ENCODE data around the gene SYPL1.
"Not testable (repeated sequence)": the region's sequence is repeated elsewhere in the genome, so short reads cannot be mapped to it uniquely, and the experiment has no call there.

SYPL1 gene

GRCh38 chr7:106112118-106112971, at the start of gene SYPL1:
SYPL1 (minus strand) TSS chr7:106112312; CDS start chr7:106112208, 104 bp downstream.
- DNase-seq (ENCODE audit: extremely low read depth in 1 of 2, low read depth in 1 of 2), result peak; percentile 87 to 89

- DNase-seq (ENCODE audit: extremely low read depth in 1 of 2, low read depth in 1 of 2), result no peak
Measured at GRCh38 chr7:106155027-106155426, 42.9 kb upstream of the SYPL1 start.

GRCh38 chr7:106153891-106154449, 41.9 kb upstream of the SYPL1 start:
- peak; percentile 42 to 58 for DNase-seq (ENCODE audit: extremely low read depth in 1 of 2, low read depth in 1 of 2)

GRCh38 chr7:106152313-106152665, 40.2 kb upstream of the SYPL1 start:
- DNase-seq (ENCODE audit: extremely low read depth in 1 of 2, low read depth in 1 of 2), result no peak

- DNase-seq (ENCODE audit: extremely low read depth in 1 of 2, low read depth in 1 of 2), result no peak
Measured at GRCh38 chr7:106151459-106152312, 39.6 kb upstream of the SYPL1 start.

GRCh38 chr7:106143711-106144337, 31.7 kb upstream of the SYPL1 start:
- DNase-seq (ENCODE audit: extremely low read depth in 1 of 2, low read depth in 1 of 2), result no peak

- DNase-seq (ENCODE audit: extremely low read depth in 1 of 2, low read depth in 1 of 2), result no peak
Measured at GRCh38 chr7:106142136-106142535, 30.0 kb upstream of the SYPL1 start.

- no peak for DNase-seq (ENCODE audit: extremely low read depth in 1 of 2, low read depth in 1 of 2)
Measured at GRCh38 chr7:106140406-106141173, 28.5 kb upstream of the SYPL1 start.

GRCh38 chr7:106139265-106140251, 27.4 kb upstream of the SYPL1 start:
- no peak for DNase-seq (ENCODE audit: extremely low read depth in 1 of 2, low read depth in 1 of 2)

- DNase-seq (ENCODE audit: extremely low read depth in 1 of 2, low read depth in 1 of 2), result no peak
Measured at GRCh38 chr7:106138776-106139175, 26.7 kb upstream of the SYPL1 start.

GRCh38 chr7:106138181-106138580, 26.1 kb upstream of the SYPL1 start:
- not testable (repeated sequence) for DNase-seq (ENCODE audit: extremely low read depth in 1 of 2, low read depth in 1 of 2)

- DNase-seq (ENCODE audit: extremely low read depth in 1 of 2, low read depth in 1 of 2), result no peak
Measured at GRCh38 chr7:106134241-106134640, 22.1 kb upstream of the SYPL1 start.

GRCh38 chr7:106129291-106129690, 17.2 kb upstream of the SYPL1 start:
- DNase-seq (ENCODE audit: extremely low read depth in 1 of 2, low read depth in 1 of 2), result no peak

GRCh38 chr7:106128836-106129235, 16.7 kb upstream of the SYPL1 start:
- no peak for DNase-seq (ENCODE audit: extremely low read depth in 1 of 2, low read depth in 1 of 2)

- no peak for DNase-seq (ENCODE audit: extremely low read depth in 1 of 2, low read depth in 1 of 2)
Measured at GRCh38 chr7:106127984-106128780, 16.1 kb upstream of the SYPL1 start.

GRCh38 chr7:106126170-106126938, 14.2 kb upstream of the SYPL1 start:
- no peak for DNase-seq (ENCODE audit: extremely low read depth in 1 of 2, low read depth in 1 of 2)

- DNase-seq (ENCODE audit: extremely low read depth in 1 of 2, low read depth in 1 of 2), result no peak
Measured at GRCh38 chr7:106125417-106125816, 13.3 kb upstream of the SYPL1 start.

- no peak for DNase-seq (ENCODE audit: extremely low read depth in 1 of 2, low read depth in 1 of 2)
Measured at GRCh38 chr7:106124186-106124585, 12.1 kb upstream of the SYPL1 start.

Data from activated CD8-positive, alpha-beta memory T cell treated with anti-CD3 and anti-CD28 coated beads for 1 hour (primary cell).